Karpas-422 (cell line): ENCODE results near the gene SMIM35. TPM values are rescaled to one million over a fixed set of nuclear protein-coding genes. Genes with fewer than 3 reads are reported as not detected.

Experiments used
- DNase-seq: peaks from one replicate; pipeline ENCODE4 v3.0.0-alpha.2; 2015
- H2AFZ ChIP-seq: fragments of 200-600 bp; sonication (generic); 2 replicates; pipeline ENCODE4 v1.6.1; 2014; ENCODE audit warnings: antibody characterized with exemption, low read length, mixed read lengths
- H3K27ac ChIP-seq: fragments of 200-600 bp; sonication (generic); 2 replicates; pipeline ENCODE4 v1.5.1; 2014; ENCODE audit warnings: mild to moderate bottlenecking, low read length, moderate library complexity
- H3K27me3 ChIP-seq: fragments of 200-600 bp; sonication (generic); 2 replicates; pipeline ENCODE4 v1.6.1; 2014; ENCODE audit warnings: low read length, mixed read lengths
- H3K36me3 ChIP-seq: fragments of 200-600 bp; sonication (generic); 2 replicates; pipeline ENCODE4 v1.6.1; 2014; ENCODE audit warnings: low read length, mixed read lengths; ENCODE audit not compliant: insufficient read depth
- H3K4me1 ChIP-seq: fragments of 200-600 bp; sonication (generic); 2 replicates; pipeline ENCODE4 v1.6.1; 2014; ENCODE audit warnings: mild to moderate bottlenecking, low read length, mixed read lengths
- H3K4me2 ChIP-seq: fragments of 200-600 bp; sonication (generic); 2 replicates; pipeline ENCODE4 v1.6.1; 2014; ENCODE audit warnings: low read length, low read depth, mild to moderate bottlenecking; ENCODE audit not compliant: poor library complexity, severe bottlenecking
- H3K4me3 ChIP-seq: fragments of 200-600 bp; sonication (generic); 2 replicates; pipeline ENCODE4 v1.5.1; 2014; ENCODE audit warnings: mild to moderate bottlenecking, antibody characterized with exemption, low read length, mixed read lengths
- H3K79me2 ChIP-seq: fragments of 200-600 bp; sonication (generic); 2 replicates; pipeline ENCODE4 v1.6.1; 2014; ENCODE audit warnings: mild to moderate bottlenecking, low read length, mixed read lengths
- H3K9ac ChIP-seq: fragments of 200-600 bp; sonication (generic); 2 replicates; pipeline ENCODE4 v1.6.0; 2014; ENCODE audit warnings: low read length
- H3K9me2 ChIP-seq: fragments of 200-600 bp; sonication (generic), shearing (Covaris generic); replicated peaks from 2 replicates; pipeline ENCODE4 v1.6.0; 2014; ENCODE audit warnings: mild to moderate bottlenecking, low read length, moderate library complexity; ENCODE audit not compliant: insufficient read depth
- H3K9me3 ChIP-seq: fragments of 300-700, 200-600 bp; sonication (generic); 2 replicates; pipeline ENCODE4 v1.6.1; 2014; ENCODE audit warnings: low read length, mixed read lengths
- H4K20me1 ChIP-seq: fragments of 200-600 bp; sonication (generic); 2 replicates; pipeline ENCODE4 v1.6.1; 2014; ENCODE audit warnings: mild to moderate bottlenecking, antibody characterized with exemption, low read length, low read depth; ENCODE audit not compliant: insufficient read depth
- total RNA-seq: library from RNA; depleted of rRNA; stranded (reverse); fragments of >200 nt; shearing (Covaris generic); gene quantifications from 2 replicates; pipeline ENCODE4 v1.2.3, GENCODE V29; 2014; ENCODE audit warnings: low replicate concordance

The SMIM35 gene
- total RNA-seq, 1 experiment from 2014 or later = not detected

DNA sequence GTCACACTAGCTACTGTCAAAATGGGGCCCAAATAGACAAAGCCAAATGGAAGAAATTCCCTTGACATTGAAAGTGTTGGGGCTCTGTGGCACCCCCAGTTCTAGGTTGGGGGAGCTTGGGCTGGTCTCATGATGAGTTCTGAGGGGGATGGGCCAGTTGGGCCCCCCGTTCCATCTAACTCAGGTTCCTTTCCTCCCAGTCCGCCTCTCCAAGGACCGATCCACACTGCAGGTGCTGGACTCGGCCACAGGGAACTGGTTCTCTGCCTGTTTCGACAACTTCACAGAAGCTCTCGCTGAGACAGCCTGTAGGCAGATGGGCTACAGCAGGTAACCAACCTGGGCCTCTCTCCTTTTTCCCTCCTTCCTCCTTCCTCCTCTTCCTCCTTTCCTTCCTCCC lies 17.7 kb upstream of the SMIM35 start:
- Histone ChIP-seq H3K27me3 (no peaks in the 10 kb centered on the region), H4K20me1 (no peaks in the 10 kb centered on the region), H3K4me2 (no peak overlapping the region), H3K9me2 (no peaks in the 10 kb centered on the region), H3K79me2 (no peaks in the 10 kb centered on the region), H2AFZ (no peak overlapping the region), H3K9ac (no peak overlapping the region), H3K27ac (no peak overlapping the region), H3K36me3 (no peaks in the 10 kb centered on the region), H3K4me1 (0 out of 2 replicates have a peak, but pooled peaks cover 3% of the 10 kb centered on the region), H3K4me3 (no peak overlapping the region), H3K9me3 (no peaks in the 10 kb centered on the region)
- DNase-seq = no peak

DNA sequence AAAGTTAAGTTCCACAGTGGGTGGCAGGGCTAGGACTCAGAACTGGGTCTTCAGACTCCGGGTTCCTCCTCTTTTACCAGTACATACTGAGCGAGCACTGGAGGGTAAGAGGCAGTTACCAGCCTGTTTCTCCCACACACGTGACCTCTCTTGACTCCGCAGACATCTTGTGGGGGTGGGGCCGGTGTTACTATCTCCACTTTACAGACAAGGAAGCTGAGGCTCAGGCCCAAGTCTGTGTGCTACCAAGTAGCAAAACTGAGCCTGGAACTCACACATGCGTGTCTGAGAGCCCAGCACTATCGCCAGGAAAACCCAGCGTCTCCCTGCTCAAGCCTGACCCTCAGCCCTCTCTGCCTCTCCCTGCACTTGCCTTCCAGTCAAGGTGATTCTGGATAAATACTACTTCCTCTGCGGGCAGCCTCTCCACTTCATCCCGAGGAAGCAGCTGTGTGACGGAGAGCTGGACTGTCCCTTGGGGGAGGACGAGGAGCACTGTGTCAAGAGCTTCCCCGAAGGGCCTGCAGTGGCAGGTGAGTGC lies 16.0 kb upstream of the SMIM35 start:
- H3K27ac ChIP-seq = no peak overlapping the region
- no peaks in the 10 kb centered on the region for H3K36me3 ChIP-seq
- no peak for DNase-seq
- H3K9ac ChIP-seq = no peak overlapping the region
- H3K4me1 ChIP-seq = 0 out of 2 replicates have a peak, but pooled peaks cover 3% of the 10 kb centered on the region
- H3K79me2 ChIP-seq = no peaks in the 10 kb centered on the region
- H2AFZ ChIP-seq = no peak overlapping the region
- no peaks in the 10 kb centered on the region for H3K27me3 ChIP-seq
- no peaks in the 10 kb centered on the region for H3K9me2 ChIP-seq
- H4K20me1 ChIP-seq = no peaks in the 10 kb centered on the region
- no peaks in the 10 kb centered on the region for H3K9me3 ChIP-seq
- no peak overlapping the region for H3K4me2 ChIP-seq
- H3K4me3 ChIP-seq = no peak overlapping the region

DNA sequence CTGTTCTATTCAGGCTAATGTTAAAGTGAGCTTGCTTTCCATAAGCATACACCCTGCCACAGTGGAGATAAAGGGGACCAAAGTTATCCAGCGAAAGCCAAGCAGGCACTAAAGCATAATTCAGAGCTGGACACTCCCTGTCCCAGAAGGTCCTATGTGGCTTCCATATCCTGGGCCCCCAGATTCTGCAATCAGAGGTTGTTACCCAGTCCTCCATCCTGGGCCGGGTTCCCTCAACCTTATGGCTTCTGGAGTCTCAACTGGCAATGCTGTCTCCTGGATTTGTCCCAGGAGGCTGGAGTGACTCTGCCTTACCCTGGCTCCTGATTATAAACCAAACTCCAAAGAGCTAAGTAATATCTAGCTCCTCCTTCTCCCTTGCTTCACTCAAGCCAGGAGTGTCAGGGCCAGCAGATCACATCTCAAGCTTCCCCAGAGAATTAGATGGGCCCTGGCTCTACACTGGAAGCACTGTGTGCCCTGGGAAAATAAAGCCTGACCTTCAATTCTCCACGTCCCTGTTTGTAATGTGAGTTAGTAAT lies 14.0 kb upstream of the SMIM35 start:
- Histone ChIP-seq H3K27me3 (no peaks in the 10 kb centered on the region), H3K79me2 (no peaks in the 10 kb centered on the region), H2AFZ (no peak overlapping the region), H4K20me1 (no peaks in the 10 kb centered on the region), H3K9ac (no peak overlapping the region), H3K9me2 (no peaks in the 10 kb centered on the region), H3K4me2 (no peak overlapping the region), H3K36me3 (no peaks in the 10 kb centered on the region), H3K4me3 (no peak overlapping the region), H3K4me1 (0 out of 2 replicates have a peak, but pooled peaks cover 3% of the 10 kb centered on the region), H3K27ac (no peak overlapping the region), H3K9me3 (no peaks in the 10 kb centered on the region)
- no peak for DNase-seq

DNA sequence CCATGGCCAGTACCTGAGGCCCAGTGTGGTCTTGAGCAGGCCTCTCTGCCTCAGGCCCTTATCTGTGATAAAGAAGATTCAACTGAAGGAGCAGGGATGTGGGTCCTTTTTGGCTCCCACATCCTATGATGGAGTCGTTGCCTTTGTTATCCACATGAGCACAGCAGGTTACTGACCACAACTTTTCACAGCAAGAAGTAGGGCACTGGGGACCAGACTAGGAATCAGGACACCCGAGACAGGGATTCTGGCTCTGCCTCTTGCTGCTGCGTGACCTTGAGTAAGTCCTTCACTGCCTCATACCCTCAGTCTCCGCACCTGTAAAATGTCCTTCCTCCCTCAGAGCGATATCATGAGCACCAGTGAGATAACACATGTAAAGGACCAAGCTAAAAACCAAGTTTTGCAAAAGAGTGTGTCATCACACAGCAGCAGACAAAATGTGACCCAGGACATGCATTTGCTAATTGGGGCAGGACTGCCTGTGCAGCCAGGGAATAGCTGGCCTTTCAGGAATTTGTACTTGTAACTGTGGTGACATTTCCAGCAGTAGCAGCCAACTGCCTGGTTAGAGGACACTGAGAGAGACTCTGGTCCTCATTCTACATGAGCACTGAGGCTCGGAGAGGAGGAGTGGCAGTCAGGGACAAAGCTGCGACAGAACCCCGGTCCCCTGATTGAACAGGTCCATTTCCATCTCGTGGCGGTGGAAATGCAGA lies 13.2 kb upstream of the SMIM35 start:
- no peaks in the 10 kb centered on the region for H4K20me1 ChIP-seq
- no peak overlapping the region for H3K9ac ChIP-seq
- H3K4me1 ChIP-seq = 0 out of 2 replicates have a peak, but pooled peaks cover 2% of the 10 kb centered on the region
- no peak overlapping the region for H3K4me3 ChIP-seq
- DNase-seq = no peak
- H3K27me3 ChIP-seq = no peaks in the 10 kb centered on the region
- no peaks in the 10 kb centered on the region for H3K36me3 ChIP-seq
- H2AFZ ChIP-seq = no peak overlapping the region
- no peak overlapping the region for H3K27ac ChIP-seq
- no peaks in the 10 kb centered on the region for H3K9me2 ChIP-seq
- H3K79me2 ChIP-seq = no peaks in the 10 kb centered on the region
- no peak overlapping the region for H3K4me2 ChIP-seq
- H3K9me3 ChIP-seq = no peaks in the 10 kb centered on the region

DNA sequence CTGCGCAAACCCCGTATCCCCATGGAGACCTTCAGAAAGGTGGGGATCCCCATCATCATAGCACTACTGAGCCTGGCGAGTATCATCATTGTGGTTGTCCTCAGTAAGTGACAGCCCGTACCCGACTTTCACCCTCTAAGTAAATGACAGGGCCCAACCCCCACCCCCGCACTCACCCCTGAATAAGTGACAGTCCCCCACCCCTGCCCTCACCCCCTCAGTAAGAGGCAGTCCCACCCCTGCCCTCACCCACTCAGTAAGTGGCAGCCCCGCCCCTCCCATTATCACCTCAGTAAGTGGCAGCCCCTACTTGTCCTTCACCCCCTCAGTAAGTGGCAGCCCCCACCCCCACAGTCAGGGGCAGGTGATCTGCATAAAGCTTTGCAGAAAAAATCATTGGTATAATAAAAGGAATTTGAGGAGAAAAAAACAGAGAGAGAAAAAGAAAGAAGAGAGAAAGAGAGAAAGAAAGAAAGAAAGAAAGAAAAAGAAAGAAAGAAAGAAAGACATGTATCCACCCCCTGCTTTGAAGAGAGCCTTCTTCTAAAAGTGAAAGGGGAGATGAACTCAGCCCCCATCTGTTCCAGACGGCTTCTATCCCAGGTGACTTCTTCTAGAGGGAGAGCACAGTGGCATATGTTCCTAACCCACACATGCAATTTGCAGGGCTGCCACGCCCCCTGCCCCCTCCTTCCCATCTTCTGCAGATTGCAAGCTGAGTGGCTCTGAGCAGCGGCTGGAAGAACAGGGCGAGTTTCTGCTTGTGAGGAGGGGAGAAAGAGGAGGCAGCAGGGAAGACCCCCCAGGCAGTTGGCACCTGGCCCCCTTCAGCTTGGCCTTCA lies 12.5 kb upstream of the SMIM35 start:
- Histone ChIP-seq H3K36me3 (no peaks in the 10 kb centered on the region), H3K9me2 (no peaks in the 10 kb centered on the region), H3K9ac (no peak overlapping the region), H3K4me2 (no peak overlapping the region), H3K9me3 (no peaks in the 10 kb centered on the region), H3K79me2 (no peaks in the 10 kb centered on the region), H3K27ac (no peak overlapping the region), H3K4me1 (no peaks in the 10 kb centered on the region), H3K27me3 (no peaks in the 10 kb centered on the region), H4K20me1 (no peaks in the 10 kb centered on the region), H2AFZ (no peak overlapping the region), H3K4me3 (no peak overlapping the region)
- no peak for DNase-seq

DNA sequence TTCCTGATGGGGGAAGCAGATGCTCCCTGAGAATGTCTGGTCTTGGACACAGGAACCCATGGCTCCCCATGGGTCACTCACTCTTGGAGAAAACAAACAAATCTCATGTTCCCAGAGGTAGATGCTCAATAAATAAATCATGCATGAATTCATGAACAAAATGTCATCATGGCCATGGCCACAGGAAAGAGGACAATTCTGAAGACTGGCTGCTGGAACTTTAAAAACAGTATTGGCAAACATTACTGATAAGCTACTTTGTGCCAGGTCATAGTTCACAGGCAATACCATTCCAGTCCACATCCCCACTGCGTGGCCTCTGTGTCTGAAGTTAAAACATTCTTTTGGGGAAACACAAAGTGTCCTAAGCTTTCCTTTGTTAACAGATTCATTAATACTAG lies 9.2 kb upstream of the SMIM35 start:
- Histone ChIP-seq H3K9me3 (no peaks in the 10 kb centered on the region), H3K4me2 (no peak overlapping the region), H2AFZ (no peak overlapping the region), H3K27ac (no peak overlapping the region), H4K20me1 (no peaks in the 10 kb centered on the region), H3K36me3 (no peaks in the 10 kb centered on the region), H3K4me3 (no peak overlapping the region), H3K9ac (no peak overlapping the region), H3K4me1 (no peaks in the 10 kb centered on the region), H3K79me2 (no peaks in the 10 kb centered on the region), H3K27me3 (no peaks in the 10 kb centered on the region), H3K9me2 (no peaks in the 10 kb centered on the region)
- no peak for DNase-seq

DNA sequence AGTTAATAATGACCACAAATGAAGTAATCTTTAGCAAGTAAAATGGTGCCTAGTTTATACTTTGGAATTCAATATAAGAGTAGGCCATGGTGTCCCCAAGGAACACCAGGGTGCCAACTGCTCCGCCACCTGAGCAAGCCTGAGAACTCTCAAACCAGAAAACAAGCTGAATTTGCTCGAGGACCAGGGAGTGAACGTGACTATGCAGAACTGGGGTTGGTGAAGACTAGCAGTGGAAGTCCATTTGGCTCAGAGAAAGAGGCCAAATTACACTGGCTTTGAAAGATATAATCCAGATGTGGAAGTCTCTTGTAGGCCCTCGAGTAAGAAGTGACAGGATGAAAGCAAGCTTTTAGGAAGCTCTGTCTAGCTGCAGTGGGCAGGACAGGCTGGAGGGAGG lies 8.7 kb upstream of the SMIM35 start:
- Histone ChIP-seq H3K27me3 (no peaks in the 10 kb centered on the region), H3K4me1 (no peaks in the 10 kb centered on the region), H3K36me3 (no peaks in the 10 kb centered on the region), H4K20me1 (no peaks in the 10 kb centered on the region), H3K79me2 (no peaks in the 10 kb centered on the region), H3K9ac (no peak overlapping the region), H2AFZ (no peak overlapping the region), H3K9me2 (no peaks in the 10 kb centered on the region), H3K4me3 (no peak overlapping the region), H3K4me2 (no peak overlapping the region), H3K27ac (no peak overlapping the region), H3K9me3 (no peaks in the 10 kb centered on the region)
- no peak for DNase-seq

DNA sequence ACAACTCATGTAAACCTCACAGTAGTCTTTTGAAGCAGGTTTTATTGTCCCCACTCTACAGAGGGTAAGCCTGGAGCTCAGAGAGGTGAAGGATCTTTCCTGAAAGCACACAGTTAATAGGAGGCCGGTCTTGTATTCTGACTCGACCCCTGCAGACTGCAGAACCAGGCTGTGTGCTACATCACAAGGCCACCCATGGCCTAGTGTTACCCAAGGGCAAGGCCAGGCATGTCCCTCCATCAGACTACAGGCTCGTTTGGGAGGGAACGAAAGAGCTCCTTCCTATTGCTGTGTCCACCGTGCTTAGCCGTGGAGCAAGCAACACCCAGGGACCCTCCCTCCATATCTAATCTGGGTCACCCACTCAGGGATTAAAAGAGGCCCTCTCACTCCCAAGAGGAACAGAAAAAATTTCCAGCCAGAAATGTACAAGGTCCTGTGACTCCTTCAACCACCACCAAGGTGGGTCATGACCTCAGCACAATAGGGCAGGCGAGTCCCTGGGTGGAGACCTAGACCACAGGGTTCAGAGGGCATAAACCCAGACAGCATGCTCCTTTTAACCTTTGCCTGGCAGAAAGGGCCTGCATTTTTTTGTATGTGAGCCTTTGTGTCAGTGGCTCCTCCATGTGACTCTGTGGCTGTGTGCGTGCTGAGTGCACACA lies 6.3 kb upstream of the SMIM35 start:
- no peak overlapping the region for H3K27ac ChIP-seq
- H3K9me2 ChIP-seq = no peaks in the 10 kb centered on the region
- no peaks in the 10 kb centered on the region for H3K79me2 ChIP-seq
- no peaks in the 10 kb centered on the region for H3K4me1 ChIP-seq
- H4K20me1 ChIP-seq = no peaks in the 10 kb centered on the region
- H3K4me2 ChIP-seq = no peak overlapping the region
- H3K9ac ChIP-seq = no peak overlapping the region
- H3K4me3 ChIP-seq = no peak overlapping the region
- H3K9me3 ChIP-seq = no peaks in the 10 kb centered on the region
- no peaks in the 10 kb centered on the region for H3K36me3 ChIP-seq
- H3K27me3 ChIP-seq = no peaks in the 10 kb centered on the region
- DNase-seq = no peak
- no peak overlapping the region for H2AFZ ChIP-seq
